ENCODE measurements around the gene HSD3B2.
A peak's percentile ranks its signal among the peaks of the same experiment; 100 is the strongest.
"Not testable (repeated sequence)": the region's sequence is repeated elsewhere in the genome, so short reads cannot be mapped to it uniquely, and the experiment has no call there.

The HSD3B2 gene

GRCh38 chr1:119372503-119373086 lies 42.4 kb upstream of the HSD3B2 start:
- DNase-seq (ENCODE audit: low read depth), result peak; percentile 70
- TF ChIP-seq CTCF (IDR thresholded peaks at IDR 0.05; ENCODE audit: insufficient read depth, low read depth, low read length, missing control alignments), result no peak
- no peak overlapping the region for H3K4me3 ChIP-seq (ENCODE audit: low read length)

GRCh38 chr1:119373465-119373864 lies 41.5 kb upstream of the HSD3B2 start:
- H3K4me3 ChIP-seq (ENCODE audit: low read length), result no peak overlapping the region
- no peak for TF ChIP-seq CTCF (IDR thresholded peaks at IDR 0.05; ENCODE audit: insufficient read depth, low read depth, low read length, missing control alignments)
- peak; percentile 84 for DNase-seq (ENCODE audit: low read depth)

GRCh38 chr1:119374208-119374874 lies 40.6 kb upstream of the HSD3B2 start:
- H3K4me3 ChIP-seq (ENCODE audit: low read length), result no peak overlapping the region
- no peak for TF ChIP-seq CTCF (IDR thresholded peaks at IDR 0.05; ENCODE audit: insufficient read depth, low read depth, low read length, missing control alignments)
- DNase-seq (ENCODE audit: low read depth), result no peak

- H3K4me3 ChIP-seq (ENCODE audit: low read length), result no peak overlapping the region
Observed at GRCh38 chr1:119375366-119375765, 39.6 kb upstream of the HSD3B2 start.

GRCh38 chr1:119376594-119376993 lies 38.4 kb upstream of the HSD3B2 start:
- no peak for TF ChIP-seq CTCF (IDR thresholded peaks at IDR 0.05; ENCODE audit: insufficient read depth, low read depth, low read length, missing control alignments)
- H3K4me3 ChIP-seq (ENCODE audit: low read length), result no peak overlapping the region
- no peak for DNase-seq (ENCODE audit: low read depth)

More at GRCh38 chr1:119375366-119375765, 39.6 kb upstream of the HSD3B2 start:
- DNase-seq (ENCODE audit: low read depth), result no peak
- TF ChIP-seq CTCF (IDR thresholded peaks at IDR 0.05; ENCODE audit: insufficient read depth, low read depth, low read length, missing control alignments), result no peak

- DNase-seq (ENCODE audit: low read depth); H3K4me3 ChIP-seq (ENCODE audit: low read length): not testable (repeated sequence)
Observed at GRCh38 chr1:119377594-119377993, 37.4 kb upstream of the HSD3B2 start.

- H3K4me3 ChIP-seq (ENCODE audit: low read length), result no peak overlapping the region
- no peak for TF ChIP-seq CTCF (IDR thresholded peaks at IDR 0.05; ENCODE audit: insufficient read depth, low read depth, low read length, missing control alignments)
- no peak for DNase-seq (ENCODE audit: low read depth)
Observed at GRCh38 chr1:119379117-119379516, 35.8 kb upstream of the HSD3B2 start.

All from epithelial cell of esophagus (primary cell).